ENCODE results near the gene ITGA11.

- TF ChIP-seq YY1 (IDR thresholded peaks at IDR 0.05; ENCODE audit: insufficient read depth, insufficient read length) (no peak), SUZ12 (IDR thresholded peaks at IDR 0.05; ENCODE audit: extremely low read depth, insufficient read depth, insufficient read length) (no peak), ZNF274 (IDR thresholded peaks at IDR 0.05; ENCODE audit: low read depth, low read length) (no peak)
Observed at GRCh38 chr15:68369931-68370767, 61.8 kb downstream of the ITGA11 start.
